CD4-positive, alpha-beta T cell treated with Interleukin-10 for 1 hour (primary cell): ENCODE measurements around the gene STOML1.

ENCODE experiments used
- DNase-seq: peaks from one replicate; pipeline ENCODE4 v3.0.0-alpha.2; 2020

Gene STOML1

DNA sequence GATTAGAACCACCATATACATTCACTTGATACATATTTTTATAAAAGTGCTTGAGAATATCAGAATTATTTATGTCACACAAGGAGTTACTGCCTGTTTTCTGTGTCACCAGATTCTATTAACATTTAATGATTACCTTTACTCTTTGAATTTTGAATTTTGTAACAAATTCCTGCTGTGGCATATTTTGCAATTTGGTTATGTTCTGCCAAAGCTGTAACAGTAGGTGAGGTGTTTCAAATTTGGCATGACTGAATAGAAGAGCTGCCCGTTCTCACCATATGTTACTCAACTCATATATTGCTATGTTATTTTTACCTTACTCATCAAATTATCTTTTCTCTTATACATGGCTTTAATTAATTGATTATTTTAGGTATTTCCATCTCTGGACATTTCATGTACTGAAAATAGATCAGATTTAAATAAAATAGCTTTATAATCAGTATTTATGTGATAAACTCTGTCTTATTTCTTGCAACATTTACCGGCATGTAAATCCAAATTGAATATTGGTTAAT is 21.3 kb upstream of the STOML1 start:
- no peak for DNase-seq

DNA sequence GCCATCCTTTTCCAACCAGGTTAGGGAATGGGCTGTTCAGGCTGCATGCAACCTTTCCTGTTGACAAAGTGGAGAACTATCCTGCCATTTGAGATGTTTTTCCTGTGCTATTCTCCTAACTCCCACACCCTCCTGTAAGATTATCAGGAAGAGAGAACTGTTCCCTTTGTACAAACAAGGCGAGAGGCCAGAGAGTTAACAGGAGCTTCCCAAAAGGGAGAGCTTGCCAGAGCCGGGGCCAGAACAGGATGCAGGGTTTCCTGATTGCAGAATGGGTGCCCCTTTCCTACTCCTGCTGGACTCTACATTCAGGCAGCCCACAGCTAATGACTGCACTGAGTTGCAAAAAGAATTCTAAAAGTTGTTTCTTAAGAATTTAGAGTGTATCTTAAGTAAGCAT is 19.5 kb upstream of the STOML1 start:
- DNase-seq = no peak

DNA sequence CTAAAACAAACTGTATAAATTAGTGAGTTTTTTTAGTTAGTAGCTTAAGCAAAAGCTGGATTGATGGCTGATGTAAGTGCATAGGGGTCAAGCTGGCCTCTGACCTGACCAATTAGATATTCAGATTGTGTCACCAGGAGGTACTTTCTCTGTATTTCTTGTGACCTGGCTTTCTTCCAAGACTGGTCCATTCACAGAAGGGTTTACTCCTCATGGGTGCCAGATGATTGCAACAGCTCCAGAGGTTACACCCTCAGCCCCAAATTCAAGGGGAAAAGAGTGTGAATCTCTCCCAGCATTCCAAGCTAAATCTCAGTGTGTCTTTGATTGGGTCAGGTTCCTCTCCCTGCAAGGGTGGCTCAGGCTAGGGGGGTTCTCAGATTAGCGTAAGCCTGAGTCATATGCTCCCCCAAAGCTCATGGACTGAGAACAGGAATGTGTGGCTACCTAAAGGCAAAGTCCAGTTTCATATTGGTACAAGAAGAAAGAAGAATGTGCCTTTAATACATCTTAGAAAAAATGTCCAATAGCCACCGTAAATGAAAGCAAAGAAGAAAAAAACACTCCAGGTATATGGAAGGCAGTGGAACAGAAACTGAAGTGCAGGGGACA is 18.9 kb upstream of the STOML1 start:
- no peak for DNase-seq

DNA sequence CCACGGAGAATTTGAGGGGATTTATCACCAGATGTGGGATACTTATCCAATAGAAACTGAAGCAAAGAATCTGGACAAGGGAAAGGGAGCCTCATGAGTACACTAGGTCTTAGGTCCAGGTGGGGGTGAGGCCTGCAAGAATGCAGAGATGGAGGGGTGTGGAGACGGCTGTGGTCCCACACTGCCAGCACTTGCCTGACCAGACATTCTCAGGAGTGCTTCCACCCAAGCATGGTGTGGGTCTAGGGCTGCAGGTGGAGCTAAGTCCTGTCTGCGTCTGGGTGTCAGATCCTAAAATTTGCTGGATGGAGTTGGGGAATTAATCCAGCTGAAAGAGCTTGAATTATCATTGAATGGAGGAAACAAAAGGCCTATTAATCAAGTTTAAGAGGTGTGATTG is 16.8 kb upstream of the STOML1 start:
- no peak for DNase-seq

DNA sequence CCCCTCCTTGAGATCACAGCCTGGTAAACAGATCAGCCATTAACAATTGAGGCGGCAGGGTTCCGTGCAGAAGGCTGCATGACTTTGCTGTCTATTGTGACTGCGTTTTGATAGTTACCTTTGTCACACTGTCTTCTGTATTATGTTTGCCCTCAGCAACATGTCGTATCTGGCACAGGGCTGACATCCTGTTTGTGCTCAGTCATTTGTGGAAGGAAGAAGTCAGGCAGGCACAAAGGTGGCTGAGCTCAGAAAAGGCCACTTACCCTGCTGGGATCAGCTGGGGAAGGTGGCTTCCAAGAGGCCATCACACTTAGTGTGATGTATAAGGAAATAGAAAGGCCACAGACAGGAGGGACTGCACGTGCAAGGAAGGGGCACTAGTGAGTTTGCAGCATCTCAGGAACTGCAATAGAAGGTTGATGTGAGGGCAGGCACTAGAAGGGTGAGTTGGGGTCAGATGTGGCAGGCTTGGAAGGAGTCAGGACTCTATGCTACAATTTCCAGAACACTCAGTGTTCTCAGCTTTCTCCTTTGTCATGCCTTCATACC is 15.8 kb upstream of the STOML1 start:
- peak; percentile 16 for DNase-seq

DNA sequence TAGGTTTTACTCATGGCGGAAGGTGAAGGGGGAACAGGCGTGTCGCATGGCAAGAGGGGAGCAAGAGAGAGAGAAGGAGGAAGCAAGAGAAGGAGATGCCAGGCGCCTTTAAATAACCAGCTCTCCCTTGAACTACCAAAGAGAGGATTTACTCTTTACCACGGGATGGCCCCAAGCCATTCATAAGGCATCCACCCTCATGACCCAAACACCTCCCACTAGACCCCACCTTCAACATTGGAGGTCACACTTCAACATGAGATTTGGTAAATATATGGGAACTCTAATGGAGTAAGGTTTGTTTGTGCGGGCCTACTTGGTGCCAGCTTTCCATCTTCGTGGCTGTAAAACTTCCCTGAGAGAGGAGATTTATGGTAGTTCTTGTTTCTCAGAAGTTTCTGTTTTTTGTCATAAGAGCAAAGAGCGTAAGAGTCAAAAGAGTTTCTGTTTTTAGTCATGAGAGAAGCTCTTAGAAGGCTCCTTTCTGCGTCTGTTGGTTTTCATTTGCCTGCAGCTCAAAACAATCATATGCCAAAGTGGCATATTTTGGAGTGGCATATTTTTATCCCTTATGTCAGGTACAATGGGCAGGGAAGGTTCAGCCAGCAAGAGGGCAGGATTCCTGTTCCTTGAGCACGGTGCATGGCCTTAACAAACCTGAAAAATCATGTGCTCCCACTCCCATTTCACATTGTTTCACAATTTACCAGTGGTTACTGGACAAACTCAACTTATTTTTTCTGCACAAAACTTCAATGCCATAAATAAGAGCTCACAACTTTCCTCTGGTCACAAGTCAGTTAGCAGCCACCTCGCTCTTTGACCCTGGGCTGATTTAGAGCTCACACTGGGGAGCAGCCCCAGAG is 14.9 kb upstream of the STOML1 start:
- no peak for DNase-seq

DNA sequence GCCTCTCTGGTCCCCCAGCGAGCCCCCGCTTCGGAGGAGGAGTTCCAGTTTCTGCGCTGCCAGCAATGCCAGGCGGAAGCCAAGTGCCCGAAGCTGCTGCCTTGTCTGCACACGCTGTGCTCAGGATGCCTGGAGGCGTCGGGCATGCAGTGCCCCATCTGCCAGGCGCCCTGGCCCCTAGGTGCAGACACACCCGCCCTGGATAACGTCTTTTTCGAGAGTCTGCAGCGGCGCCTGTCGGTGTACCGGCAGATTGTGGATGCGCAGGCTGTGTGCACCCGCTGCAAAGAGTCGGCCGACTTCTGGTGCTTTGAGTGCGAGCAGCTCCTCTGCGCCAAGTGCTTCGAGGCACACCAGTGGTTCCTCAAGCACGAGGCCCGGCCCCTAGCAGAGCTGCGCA is 5.9 kb upstream of the STOML1 start:
- no peak for DNase-seq

DNA sequence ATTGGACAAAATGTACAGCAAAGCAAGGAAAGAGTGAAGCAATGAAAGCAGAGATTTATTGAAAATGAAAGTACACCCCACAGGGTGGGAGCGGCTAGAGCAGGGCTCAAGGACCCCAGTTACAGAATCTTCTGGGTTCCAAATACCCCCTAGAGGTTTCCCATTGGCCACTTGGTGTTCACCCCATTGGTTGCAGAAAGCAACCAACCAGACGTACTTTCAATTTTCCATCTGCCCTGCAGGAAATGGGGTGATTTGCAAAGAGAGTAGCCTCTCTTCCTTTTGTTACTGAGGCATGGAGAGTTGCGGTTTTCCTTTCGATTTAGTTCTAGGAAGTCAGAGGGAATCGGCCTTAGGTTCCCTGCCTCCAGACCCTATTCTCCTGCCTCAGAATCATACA is 4.8 kb upstream of the STOML1 start:
- DNase-seq = peak; percentile 57

DNA sequence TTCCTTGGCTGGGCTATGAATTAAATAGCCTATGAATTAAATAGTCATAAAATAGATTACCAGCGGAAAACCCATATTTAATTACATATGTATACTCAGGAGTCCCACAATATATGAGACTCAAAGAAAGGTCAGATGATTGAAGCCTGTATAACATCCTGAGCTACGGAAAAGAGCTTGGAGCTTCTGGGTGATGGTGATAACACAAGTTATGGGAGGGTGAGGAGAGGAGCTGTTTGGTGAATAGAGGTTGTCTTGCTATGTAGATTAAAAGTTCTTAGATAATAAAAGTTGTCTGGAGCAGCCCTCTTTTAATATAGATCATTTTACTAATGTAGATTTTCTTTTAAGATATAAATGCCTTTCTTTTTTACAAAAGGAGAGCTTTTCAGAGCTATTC is 4.2 kb upstream of the STOML1 start:
- DNase-seq = no peak

DNA sequence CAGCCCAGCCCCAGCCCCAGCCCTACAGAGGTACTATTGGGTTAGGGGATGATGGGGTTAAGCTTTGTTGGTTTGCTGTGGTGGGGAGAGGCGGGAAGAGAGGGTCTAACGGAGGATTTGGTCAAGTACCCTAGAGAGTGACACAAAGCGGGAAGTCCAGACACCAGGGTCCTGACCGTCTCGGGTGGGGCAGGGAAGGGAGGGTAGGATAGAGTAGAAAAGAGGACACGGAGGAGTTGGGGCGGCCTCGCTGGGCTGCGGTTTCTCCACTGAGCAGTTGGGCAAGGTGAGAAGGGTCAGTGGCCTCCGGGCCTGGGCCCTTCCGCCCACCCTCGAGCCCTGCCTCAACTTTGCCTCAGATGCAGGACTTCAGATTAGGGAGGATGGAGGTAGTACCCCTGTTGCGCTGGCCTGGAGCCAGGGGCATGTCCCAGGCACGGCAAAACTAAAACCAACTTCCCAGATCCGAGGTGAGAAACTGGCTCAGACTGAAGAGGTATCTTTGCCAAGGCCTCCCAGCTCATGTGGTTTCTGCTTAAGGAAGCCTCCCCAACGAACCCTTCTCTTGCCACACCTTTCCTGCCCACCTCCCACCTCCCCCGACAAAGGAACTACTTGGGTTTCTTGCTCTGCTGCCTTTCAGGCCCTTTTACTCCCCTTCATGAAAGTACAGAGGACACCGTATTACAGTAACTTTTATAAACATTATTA is 3.0 kb upstream of the STOML1 start:
- DNase-seq = peak; percentile 37

DNA sequence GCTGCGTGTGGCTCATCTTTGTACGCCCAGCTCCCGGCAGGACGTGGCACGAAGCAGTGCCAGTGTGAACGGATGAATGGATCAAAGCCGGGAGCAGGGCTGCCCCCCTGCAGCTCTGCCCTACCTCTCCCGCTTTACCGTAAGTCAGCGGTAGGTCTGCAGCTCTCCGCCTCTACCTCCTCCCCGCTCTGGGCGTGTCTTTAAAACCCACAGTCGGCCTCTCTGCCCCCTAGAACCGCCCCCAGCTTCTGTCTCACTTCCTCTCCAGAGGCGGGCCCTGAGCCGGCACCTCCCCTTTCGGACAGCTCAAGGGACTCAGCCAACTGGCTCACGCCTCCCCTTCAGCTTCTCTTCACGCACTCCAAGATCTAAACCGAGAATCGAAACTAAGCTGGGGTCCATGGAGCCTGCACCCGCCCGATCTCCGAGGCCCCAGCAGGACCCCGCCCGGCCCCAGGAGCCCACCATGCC is 2.4 kb upstream of the STOML1 start, which contains the start of gene PML:
Gene PML (plus strand): TSS at position 304 of the 471 bp plus-strand sequence. CDS start 97 bp downstream, at position 401.
- peak; percentile 95 for DNase-seq

DNA sequence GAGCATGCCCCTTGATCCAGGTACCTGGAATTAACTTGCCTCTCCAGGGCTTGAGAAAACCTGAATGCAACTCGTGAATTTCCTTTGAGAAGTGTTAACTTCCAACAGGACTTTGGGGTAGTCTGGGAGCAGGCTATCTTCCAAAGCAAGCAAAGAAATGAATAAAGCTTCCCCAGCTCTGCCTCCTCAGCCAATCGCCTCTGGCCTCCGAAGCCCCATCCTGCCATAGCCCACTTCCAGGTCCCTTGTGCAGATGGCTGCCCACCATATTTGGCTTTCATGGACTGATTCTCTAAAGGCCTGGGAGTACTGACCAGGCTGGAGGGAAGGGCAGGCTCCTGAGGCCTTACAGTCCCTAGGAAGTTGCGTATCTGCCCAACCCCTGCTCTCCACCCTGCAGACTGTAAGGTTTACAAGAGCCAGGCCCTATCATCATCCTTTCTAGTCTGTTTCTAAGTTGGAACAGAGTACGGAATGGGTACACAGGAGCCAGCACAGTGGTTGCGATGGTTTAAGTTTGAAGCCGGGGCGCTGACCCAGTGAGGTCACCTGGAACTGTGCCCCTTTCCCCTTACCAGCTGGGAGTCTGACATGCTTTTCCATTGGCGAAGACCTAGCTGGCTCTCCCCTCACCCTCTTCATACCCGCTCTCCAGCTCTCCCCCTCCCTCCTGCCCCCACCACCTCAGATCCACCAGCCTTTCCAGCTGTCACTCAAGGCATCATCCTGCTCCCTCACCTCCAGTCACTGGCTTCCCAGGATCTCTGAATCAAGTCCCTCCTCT is 1.3 kb upstream of the STOML1 start:
- no peak for DNase-seq

DNA sequence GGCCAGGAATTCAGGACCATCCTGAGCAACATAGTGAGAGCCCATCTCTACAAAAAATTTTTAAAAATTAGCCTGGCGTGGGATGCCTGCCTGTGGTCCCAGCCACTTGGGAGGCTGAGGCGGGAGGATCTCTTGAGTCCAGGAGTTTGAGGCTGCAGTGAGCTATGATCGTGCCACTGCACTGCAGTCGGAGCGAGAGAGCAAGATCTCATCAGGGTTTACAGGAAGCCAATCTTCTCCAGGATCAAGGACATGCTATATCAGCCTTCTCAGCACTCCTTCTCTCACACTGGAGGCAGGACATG is 451 bp upstream of the STOML1 start:
- no peak for DNase-seq

DNA sequence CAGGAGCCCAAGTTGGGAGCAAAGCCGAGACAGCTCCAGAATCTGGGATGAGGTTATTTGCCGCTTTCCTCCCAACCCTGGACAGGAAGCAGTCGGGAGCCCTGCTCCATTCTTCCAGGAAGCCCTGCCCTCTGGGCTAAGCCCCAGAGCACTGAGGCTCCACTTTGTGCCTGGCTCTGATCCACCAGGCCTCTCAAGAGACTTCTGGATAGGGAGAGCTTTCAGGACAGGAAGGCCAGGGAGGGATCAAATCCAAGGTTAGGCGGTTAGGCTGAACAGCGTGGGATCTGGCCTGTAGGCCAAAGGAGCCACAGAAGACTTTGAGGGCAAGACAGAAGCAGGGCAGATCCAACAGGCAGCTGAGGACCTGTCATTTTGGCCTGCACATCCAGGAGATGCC is 835 bp downstream of the STOML1 start:
- DNase-seq = no peak

DNA sequence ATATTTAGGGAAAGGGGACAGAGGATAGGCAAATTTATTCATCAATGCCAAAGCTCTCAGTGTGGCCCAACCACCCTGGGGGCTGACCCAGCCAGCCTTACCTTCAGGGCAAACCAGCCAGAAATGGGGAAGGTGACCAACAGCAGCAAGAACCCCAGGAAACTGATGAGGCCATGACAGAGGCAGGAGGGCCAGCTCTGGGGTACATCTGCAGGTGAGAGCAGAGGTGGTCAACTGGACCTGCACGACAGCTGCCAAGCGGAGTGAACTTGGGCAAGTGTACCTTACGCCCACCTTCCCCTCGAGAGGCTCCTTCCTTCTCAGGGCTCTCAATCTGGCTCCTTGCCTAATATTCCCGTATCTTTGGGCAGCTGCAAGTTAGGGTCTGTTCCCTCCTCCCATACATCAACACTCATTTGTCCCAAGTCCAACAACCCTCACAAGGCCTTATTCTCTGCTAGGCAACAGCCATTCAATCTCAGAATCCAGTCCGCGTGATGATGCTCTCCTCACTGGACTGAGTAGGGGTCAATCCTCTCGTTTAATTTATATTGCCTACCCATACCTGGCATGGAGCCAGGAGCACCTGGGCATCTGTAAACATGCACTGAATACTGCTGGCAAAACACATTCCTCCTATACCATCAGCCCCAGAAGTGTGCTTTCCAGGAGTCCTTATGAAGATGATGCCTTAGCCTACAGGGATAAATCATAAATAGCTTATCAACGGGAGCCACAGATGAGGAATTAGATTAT is 1.7 kb downstream of the STOML1 start:
- DNase-seq = no peak

DNA sequence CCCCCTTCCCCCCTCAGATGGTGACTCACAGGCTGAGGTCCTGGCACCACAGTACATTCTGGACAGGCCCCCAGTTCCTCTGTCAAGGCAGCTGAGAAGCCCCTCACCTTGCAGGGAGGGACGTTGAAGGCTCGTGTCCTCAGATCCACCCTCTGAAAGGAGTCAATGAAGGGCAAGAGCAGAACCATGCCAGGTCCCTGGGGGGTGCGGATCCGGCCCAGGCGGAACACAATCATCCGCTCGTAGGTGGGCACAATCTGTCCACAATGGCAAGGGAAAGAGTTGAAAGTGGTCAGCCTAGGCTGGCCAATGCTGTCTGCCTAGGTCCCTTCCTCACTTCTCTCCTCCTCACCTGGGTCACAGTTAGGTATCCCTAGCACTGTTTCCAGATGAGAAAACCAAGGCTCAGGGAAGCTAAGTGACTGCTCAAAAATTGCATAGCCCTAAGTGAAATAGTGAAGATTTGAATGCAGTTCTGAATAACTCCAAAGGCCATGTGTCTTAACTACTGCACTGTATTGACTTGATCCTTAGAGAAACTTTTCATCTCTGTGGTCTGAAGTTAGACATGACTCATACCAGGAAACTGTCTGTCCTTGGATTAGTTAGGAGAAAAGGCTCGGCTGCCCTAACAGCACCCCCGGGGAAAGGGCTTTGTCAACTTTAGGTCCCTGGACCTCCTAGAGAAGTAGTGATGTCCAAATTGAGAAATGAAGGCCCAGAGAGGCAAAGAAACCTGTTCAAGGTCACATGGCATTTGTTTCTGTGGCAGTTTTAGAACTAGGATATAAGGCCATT is 2.9 kb downstream of the STOML1 start:
- no peak for DNase-seq

DNA sequence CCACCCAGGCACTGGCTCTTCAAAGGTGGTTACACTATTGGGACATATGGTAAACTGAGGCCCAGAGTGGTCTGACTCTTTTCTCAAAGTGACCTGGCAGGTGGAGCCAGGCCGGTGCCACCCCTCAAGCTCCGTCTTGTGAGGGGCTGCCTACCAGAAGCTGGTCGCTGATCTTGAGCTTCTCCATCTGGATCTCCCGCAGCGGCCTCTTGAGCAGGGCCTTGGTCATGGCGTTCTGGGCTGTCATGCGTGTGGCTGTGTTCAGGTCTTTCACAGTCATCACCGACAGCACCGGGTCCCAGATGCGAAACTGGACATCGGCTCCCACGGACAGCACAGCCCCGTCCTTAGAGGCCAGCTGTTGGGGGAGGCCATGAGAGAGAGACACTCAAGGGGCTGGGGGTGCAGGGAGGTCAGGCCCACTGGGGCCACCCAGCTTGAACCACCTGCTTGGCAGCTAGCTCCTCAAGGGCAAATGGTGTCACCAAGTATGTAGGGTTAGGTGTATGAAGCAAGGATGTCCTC is 3.6 kb downstream of the STOML1 start:
- DNase-seq = no peak

DNA sequence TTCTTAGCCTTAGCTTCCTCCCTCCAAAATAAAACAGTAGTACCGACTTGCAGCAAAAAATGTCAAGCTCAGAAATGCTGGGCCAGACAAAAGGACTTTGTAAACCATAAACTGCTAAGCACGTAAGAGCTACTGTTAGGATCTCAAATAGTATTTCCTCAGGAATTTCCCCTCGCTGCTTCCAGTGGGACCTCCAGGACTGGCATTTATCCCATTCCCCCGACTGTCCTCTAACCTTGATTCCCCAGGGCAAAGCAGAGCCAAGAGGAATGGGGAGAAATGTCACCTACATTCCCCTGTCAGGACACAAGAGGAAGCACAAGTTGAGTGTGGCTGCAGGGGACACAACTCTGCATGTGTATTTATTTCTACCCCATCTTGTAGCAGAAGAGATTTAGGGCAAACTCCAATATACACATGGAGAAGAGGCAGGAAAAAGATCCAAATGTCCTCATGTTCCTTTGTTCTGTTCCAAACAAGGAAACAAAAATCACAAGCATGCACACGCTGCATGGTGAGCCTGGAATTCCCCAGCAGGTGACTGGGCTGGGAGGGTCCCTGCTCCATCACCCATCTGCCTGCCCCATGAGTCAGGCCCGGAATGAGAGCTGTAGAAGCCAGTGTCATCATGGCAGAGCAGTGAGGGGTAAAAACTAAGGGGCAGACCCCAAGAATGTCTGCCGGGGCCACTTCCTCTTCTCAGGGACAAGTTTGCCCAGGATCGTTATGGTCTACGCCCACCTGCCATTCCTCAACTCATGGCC is 4.2 kb downstream of the STOML1 start:
- DNase-seq = no peak

DNA sequence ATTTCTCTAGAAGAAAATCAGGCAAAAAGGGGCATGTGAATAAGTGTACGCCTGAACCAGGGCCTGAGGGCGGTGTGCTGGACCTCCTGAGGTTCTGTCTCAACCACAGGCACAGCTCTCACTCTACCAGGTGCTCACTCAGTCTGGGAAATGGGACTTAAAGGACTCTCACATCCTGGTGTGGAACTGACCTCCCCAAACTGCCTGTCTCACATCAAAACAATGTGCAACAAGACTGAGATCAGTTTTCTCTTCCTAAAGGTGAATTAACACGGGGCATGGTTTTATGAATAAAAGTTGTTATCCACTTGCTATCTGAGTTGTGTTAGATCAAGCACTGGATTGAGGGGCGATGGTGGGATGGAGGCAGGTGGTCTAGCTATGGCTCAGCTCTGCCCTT is 4.8 kb downstream of the STOML1 start:
- DNase-seq = no peak

DNA sequence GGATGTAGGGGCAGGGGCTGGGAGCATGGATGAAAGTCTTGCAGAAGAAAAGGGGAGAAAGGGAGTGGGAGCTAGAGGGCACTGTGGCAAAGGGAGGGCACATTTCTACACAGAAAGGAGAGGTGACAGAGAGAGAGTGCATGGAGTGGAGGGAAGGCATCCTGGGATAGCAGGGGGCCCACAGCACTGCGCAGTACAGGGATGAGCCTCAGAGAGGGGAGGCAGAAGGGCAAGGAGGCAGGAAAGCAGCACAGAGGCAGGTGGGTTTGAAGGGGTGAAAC is 5.4 kb downstream of the STOML1 start:
- no peak for DNase-seq
